Measurements from ENCODE around the gene LPGAT1.
"Not testable (repeated sequence)": the region's sequence is repeated elsewhere in the genome, so short reads cannot be mapped to it uniquely, and the experiment has no call there.

Gene LPGAT1

GRCh38 chr1:211734791-211735190 is 95.8 kb downstream of the LPGAT1 start:
- peaks cover 4% of the 10 kb centered on the region for H3K27me3 ChIP-seq (ENCODE audit: insufficient read depth, low read length)

GRCh38 chr1:211734359-211734758 is 96.2 kb downstream of the LPGAT1 start:
- H3K4me1 ChIP-seq (ENCODE audit: insufficient read depth, low read length), result peaks cover 12% of the 10 kb centered on the region
- H3K4me3 ChIP-seq (ENCODE audit: low read length), result no peak overlapping the region
- no peaks in the 10 kb centered on the region for H3K36me3 ChIP-seq (ENCODE audit: insufficient read depth, low read length)
- H3K9me3 ChIP-seq (ENCODE audit: low read length), result no peaks in the 10 kb centered on the region
- no peak overlapping the region for H2AFZ ChIP-seq (ENCODE audit: low read depth, low read length)
- H3K27me3 ChIP-seq (ENCODE audit: insufficient read depth, low read length), result peaks cover 4% of the 10 kb centered on the region

More at GRCh38 chr1:211734791-211735190, 95.8 kb downstream of the LPGAT1 start:
- H3K9me3 ChIP-seq (ENCODE audit: low read length), result no peaks in the 10 kb centered on the region
- peaks cover 12% of the 10 kb centered on the region for H3K4me1 ChIP-seq (ENCODE audit: insufficient read depth, low read length)
- H3K4me3 ChIP-seq (ENCODE audit: low read length), result no peak overlapping the region
- no peak overlapping the region for H2AFZ ChIP-seq (ENCODE audit: low read depth, low read length)
- no peaks in the 10 kb centered on the region for H3K36me3 ChIP-seq (ENCODE audit: insufficient read depth, low read length)

- Histone ChIP-seq H3K27me3 (ENCODE audit: insufficient read depth, low read length) (peaks cover 4% of the 10 kb centered on the region), H2AFZ (ENCODE audit: low read depth, low read length) (no peak overlapping the region)
Observed at GRCh38 chr1:211732293-211732980, 98.1 kb downstream of the LPGAT1 start.

GRCh38 chr1:211731456-211732292 is 98.9 kb downstream of the LPGAT1 start:
- Histone ChIP-seq H3K9me3 (ENCODE audit: low read length) (no peaks in the 10 kb centered on the region), H2AFZ (ENCODE audit: low read depth, low read length) (no peak overlapping the region), H3K4me3 (ENCODE audit: low read length) (no peak overlapping the region)

More at GRCh38 chr1:211732293-211732980, 98.1 kb downstream of the LPGAT1 start:
- Histone ChIP-seq H3K9me3 (ENCODE audit: low read length) (no peaks in the 10 kb centered on the region), H3K4me1 (ENCODE audit: insufficient read depth, low read length) (peaks cover 10% of the 10 kb centered on the region), H3K4me3 (ENCODE audit: low read length) (no peak overlapping the region), H3K36me3 (ENCODE audit: insufficient read depth, low read length) (no peaks in the 10 kb centered on the region)

GRCh38 chr1:211730347-211730746 is 100.2 kb downstream of the LPGAT1 start:
- Histone ChIP-seq H2AFZ (ENCODE audit: low read depth, low read length) (no peak overlapping the region), H3K27me3 (ENCODE audit: insufficient read depth, low read length) (peaks cover 4% of the 10 kb centered on the region), H3K9me3 (ENCODE audit: low read length) (no peaks in the 10 kb centered on the region), H3K4me3 (ENCODE audit: low read length) (no peak overlapping the region), H3K4me1 (ENCODE audit: insufficient read depth, low read length) (peaks cover 4% of the 10 kb centered on the region), H3K36me3 (ENCODE audit: insufficient read depth, low read length) (no peaks in the 10 kb centered on the region)

More at GRCh38 chr1:211731456-211732292, 98.9 kb downstream of the LPGAT1 start:
- Histone ChIP-seq H3K4me1 (ENCODE audit: insufficient read depth, low read length) (peaks cover 9% of the 10 kb centered on the region), H3K36me3 (ENCODE audit: insufficient read depth, low read length) (no peaks in the 10 kb centered on the region), H3K27me3 (ENCODE audit: insufficient read depth, low read length) (peaks cover 4% of the 10 kb centered on the region)

- Histone ChIP-seq H3K4me1 (ENCODE audit: insufficient read depth, low read length) (peaks cover 9% of the 10 kb centered on the region), H2AFZ (ENCODE audit: low read depth, low read length) (no peak overlapping the region), H3K4me3 (ENCODE audit: low read length) (no peak overlapping the region), H3K9me3 (ENCODE audit: low read length) (no peaks in the 10 kb centered on the region), H3K27me3 (ENCODE audit: insufficient read depth, low read length) (peaks cover 4% of the 10 kb centered on the region), H3K36me3 (ENCODE audit: insufficient read depth, low read length) (no peaks in the 10 kb centered on the region)
Observed at GRCh38 chr1:211729238-211729637, 101.3 kb downstream of the LPGAT1 start.

- Histone ChIP-seq H3K4me3 (ENCODE audit: low read length) (no peak overlapping the region), H3K36me3 (ENCODE audit: insufficient read depth, low read length) (no peaks in the 10 kb centered on the region), H3K27me3 (ENCODE audit: insufficient read depth, low read length) (no peaks in the 10 kb centered on the region), H3K4me1 (ENCODE audit: insufficient read depth, low read length) (peaks cover 9% of the 10 kb centered on the region), H2AFZ (ENCODE audit: low read depth, low read length) (no peak overlapping the region), H3K9me3 (ENCODE audit: low read length) (no peaks in the 10 kb centered on the region)
Observed at GRCh38 chr1:211726467-211726995, 104.0 kb downstream of the LPGAT1 start.

GRCh38 chr1:211724687-211725196 is 105.8 kb downstream of the LPGAT1 start:
- Histone ChIP-seq H3K27me3 (ENCODE audit: insufficient read depth, low read length) (no peaks in the 10 kb centered on the region), H3K9me3 (ENCODE audit: low read length) (no peaks in the 10 kb centered on the region), H3K4me1 (ENCODE audit: insufficient read depth, low read length) (peaks cover 9% of the 10 kb centered on the region), H3K36me3 (ENCODE audit: insufficient read depth, low read length) (no peaks in the 10 kb centered on the region), H2AFZ (ENCODE audit: low read depth, low read length) (no peak overlapping the region), H3K4me3 (ENCODE audit: low read length) (no peak overlapping the region)

GRCh38 chr1:211723273-211723672 is 107.3 kb downstream of the LPGAT1 start:
- Histone ChIP-seq H3K36me3 (ENCODE audit: insufficient read depth, low read length) (no peaks in the 10 kb centered on the region), H3K4me1 (ENCODE audit: insufficient read depth, low read length) (peaks cover 9% of the 10 kb centered on the region), H3K9me3 (ENCODE audit: low read length) (no peaks in the 10 kb centered on the region), H3K27me3 (ENCODE audit: insufficient read depth, low read length) (no peaks in the 10 kb centered on the region), H3K4me3 (ENCODE audit: low read length) (no peak overlapping the region), H2AFZ (ENCODE audit: low read depth, low read length) (no peak overlapping the region)

- no peaks in the 10 kb centered on the region for H3K36me3 ChIP-seq (ENCODE audit: insufficient read depth, low read length)
- H3K4me1 ChIP-seq (ENCODE audit: insufficient read depth, low read length), result peaks cover 9% of the 10 kb centered on the region
Observed at GRCh38 chr1:211722277-211723175, 108.0 kb downstream of the LPGAT1 start.

GRCh38 chr1:211716555-211716954 is 114.0 kb downstream of the LPGAT1 start:
- not testable (repeated sequence) for H3K4me3 ChIP-seq (ENCODE audit: low read length); H3K9me3 ChIP-seq (ENCODE audit: low read length); H2AFZ ChIP-seq (ENCODE audit: low read depth, low read length); H3K27me3 ChIP-seq (ENCODE audit: insufficient read depth, low read length); H3K36me3 ChIP-seq (ENCODE audit: insufficient read depth, low read length); H3K4me1 ChIP-seq (ENCODE audit: insufficient read depth, low read length)

More at GRCh38 chr1:211722277-211723175, 108.0 kb downstream of the LPGAT1 start:
- no peak overlapping the region for H3K4me3 ChIP-seq (ENCODE audit: low read length)
- no peaks in the 10 kb centered on the region for H3K27me3 ChIP-seq (ENCODE audit: insufficient read depth, low read length)
- H2AFZ ChIP-seq (ENCODE audit: low read depth, low read length), result no peak overlapping the region
- no peaks in the 10 kb centered on the region for H3K9me3 ChIP-seq (ENCODE audit: low read length)

- Histone ChIP-seq H3K36me3 (ENCODE audit: insufficient read depth, low read length) (no peaks in the 10 kb centered on the region), H3K27me3 (ENCODE audit: insufficient read depth, low read length) (no peaks in the 10 kb centered on the region), H3K4me3 (ENCODE audit: low read length) (no peak overlapping the region), H2AFZ (ENCODE audit: low read depth, low read length) (no peak overlapping the region), H3K9me3 (ENCODE audit: low read length) (no peaks in the 10 kb centered on the region), H3K4me1 (ENCODE audit: insufficient read depth, low read length) (no peaks in the 10 kb centered on the region)
Observed at GRCh38 chr1:211715971-211716370, 114.6 kb downstream of the LPGAT1 start.
